ENCODE measurements around the gene TGFBRAP1. TPM values are rescaled to one million over a fixed set of nuclear protein-coding genes. Genes with fewer than 3 reads are reported as not detected.

Gene TGFBRAP1
- total RNA-seq, 4 donors from 2014 or later, result 21.0 to 38.7 (median 24.2) TPM

- intact Hi-C loops (cut with DNase I; ENCODE audit: low total_unique reads), result no loop called here
- no peak for DNase-seq
- no peaks in the 10 kb centered on the region for H3K27me3 ChIP-seq
- H3K9me3 ChIP-seq, result no peaks in the 10 kb centered on the region
- H3K4me1 ChIP-seq, result no peaks in the 10 kb centered on the region
- H3K27ac ChIP-seq, result no peak overlapping the region
- no peaks in the 10 kb centered on the region for H3K36me3 ChIP-seq
- H3K4me3 ChIP-seq, result no peak overlapping the region
- TF ChIP-seq, protein P1, sequence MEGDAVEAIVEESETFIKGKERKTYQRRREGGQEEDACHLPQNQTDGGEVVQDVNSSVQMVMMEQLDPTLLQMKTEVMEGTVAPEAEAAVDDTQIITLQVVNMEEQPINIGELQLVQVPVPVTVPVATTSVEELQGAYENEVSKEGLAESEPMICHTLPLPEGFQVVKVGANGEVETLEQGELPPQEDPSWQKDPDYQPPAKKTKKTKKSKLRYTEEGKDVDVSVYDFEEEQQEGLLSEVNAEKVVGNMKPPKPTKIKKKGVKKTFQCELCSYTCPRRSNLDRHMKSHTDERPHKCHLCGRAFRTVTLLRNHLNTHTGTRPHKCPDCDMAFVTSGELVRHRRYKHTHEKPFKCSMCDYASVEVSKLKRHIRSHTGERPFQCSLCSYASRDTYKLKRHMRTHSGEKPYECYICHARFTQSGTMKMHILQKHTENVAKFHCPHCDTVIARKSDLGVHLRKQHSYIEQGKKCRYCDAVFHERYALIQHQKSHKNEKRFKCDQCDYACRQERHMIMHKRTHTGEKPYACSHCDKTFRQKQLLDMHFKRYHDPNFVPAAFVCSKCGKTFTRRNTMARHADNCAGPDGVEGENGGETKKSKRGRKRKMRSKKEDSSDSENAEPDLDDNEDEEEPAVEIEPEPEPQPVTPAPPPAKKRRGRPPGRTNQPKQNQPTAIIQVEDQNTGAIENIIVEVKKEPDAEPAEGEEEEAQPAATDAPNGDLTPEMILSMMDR (IDR thresholded peaks at IDR 0.05), result no peak
- no peak for TF ChIP-seq POLR2A (IDR thresholded peaks at IDR 0.05)
Measured at GRCh38 chr2:105315314-105315713, 14.2 kb downstream of the TGFBRAP1 start.

DNA sequence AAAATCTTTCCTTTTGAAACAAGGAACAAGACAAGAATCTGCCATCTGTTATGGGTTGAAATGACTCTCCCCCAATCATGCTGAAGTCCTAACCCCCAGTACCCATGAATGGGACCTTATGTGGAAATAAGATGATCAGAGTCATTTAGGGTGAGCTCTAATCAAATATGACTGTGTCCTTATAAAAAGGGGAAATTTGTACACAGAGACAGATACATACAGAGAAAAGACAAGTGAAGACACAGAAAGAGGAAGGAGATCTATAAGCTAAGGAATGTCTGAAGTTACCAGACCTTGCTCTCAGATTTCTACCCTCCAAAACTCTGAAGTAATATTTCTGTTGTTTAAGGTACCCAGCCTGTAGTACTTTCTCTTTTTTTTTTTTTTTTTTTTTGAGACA lies 15.7 kb downstream of the TGFBRAP1 start:
- TF ChIP-seq POLR2A (IDR thresholded peaks at IDR 0.05), result no peak
- TF ChIP-seq, protein P1 (IDR thresholded peaks at IDR 0.05), result no peak
- H3K36me3 ChIP-seq, result no peaks in the 10 kb centered on the region
- no peaks in the 10 kb centered on the region for H3K4me1 ChIP-seq
- H3K27ac ChIP-seq, result no peak overlapping the region
- no peak for DNase-seq
- H3K27me3 ChIP-seq, result no peaks in the 10 kb centered on the region
- H3K4me3 ChIP-seq, result no peak overlapping the region
- intact Hi-C loops (cut with DNase I; ENCODE audit: low total_unique reads), result no loop called here
- no peaks in the 10 kb centered on the region for H3K9me3 ChIP-seq

GRCh38 chr2:105309147-105309545 lies 20.4 kb downstream of the TGFBRAP1 start:
- DNase-seq, result no peak
- H3K27me3 ChIP-seq, result no peaks in the 10 kb centered on the region
- no peak overlapping the region for H3K4me3 ChIP-seq
- TF ChIP-seq POLR2A (IDR thresholded peaks at IDR 0.05), result no peak
- TF ChIP-seq, protein P1 (IDR thresholded peaks at IDR 0.05), result no peak
- no peaks in the 10 kb centered on the region for H3K36me3 ChIP-seq
- no peaks in the 10 kb centered on the region for H3K4me1 ChIP-seq
- no peak overlapping the region for H3K27ac ChIP-seq
- no peaks in the 10 kb centered on the region for H3K9me3 ChIP-seq
- intact Hi-C loops (cut with DNase I; ENCODE audit: low total_unique reads), result no loop called here

DNA sequence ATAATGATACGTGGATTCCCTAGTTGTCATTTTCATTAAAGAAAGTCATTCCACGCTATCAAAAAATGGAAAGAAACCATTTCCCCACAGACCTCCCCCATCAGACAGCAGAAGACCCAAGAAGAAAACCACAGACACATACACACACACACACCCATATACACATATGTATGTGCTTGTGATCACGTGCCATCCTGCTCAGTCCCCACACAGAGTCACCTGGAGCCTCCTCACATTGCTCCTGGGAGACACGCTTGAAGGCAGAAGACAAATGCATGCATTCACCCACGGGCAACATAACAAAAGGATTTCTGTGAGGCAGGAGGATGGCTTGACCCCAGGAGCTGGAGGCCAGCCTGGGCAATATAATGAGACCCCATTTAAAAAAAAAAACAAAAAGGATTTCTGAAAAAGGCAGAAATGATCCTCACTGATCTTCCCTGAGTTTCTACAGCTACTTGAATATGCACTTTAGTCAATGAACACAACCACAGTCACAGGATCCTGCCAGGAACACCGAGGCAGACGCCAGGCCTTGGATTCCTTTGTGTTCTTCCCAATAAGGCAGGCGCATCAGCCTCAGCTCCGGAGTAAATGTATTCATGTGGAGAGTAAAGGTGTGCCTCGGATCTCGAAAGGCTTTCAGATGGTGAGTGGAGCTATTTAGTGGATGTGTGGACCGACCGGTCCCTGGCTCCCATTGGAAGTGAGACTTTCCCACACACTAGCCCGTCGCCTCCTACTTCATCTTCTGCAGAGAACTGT lies 21.0 kb downstream of the TGFBRAP1 start:
- Histone ChIP-seq H3K9me3 (no peaks in the 10 kb centered on the region), H3K27me3 (no peaks in the 10 kb centered on the region), H3K36me3 (no peaks in the 10 kb centered on the region), H3K4me3 (no peak overlapping the region), H3K4me1 (no peaks in the 10 kb centered on the region), H3K27ac (no peak overlapping the region)
- TF ChIP-seq POLR2A (IDR thresholded peaks at IDR 0.05), result no peak
- TF ChIP-seq, protein P1 (IDR thresholded peaks at IDR 0.05), result no peak
- DNase-seq, result no peak
- intact Hi-C loops (cut with DNase I; ENCODE audit: low total_unique reads), result no loop called here

- Histone ChIP-seq H3K36me3 (no peaks in the 10 kb centered on the region), H3K4me1 (no peaks in the 10 kb centered on the region), H3K27ac (no peak overlapping the region), H3K4me3 (no peak overlapping the region), H3K9me3 (no peaks in the 10 kb centered on the region), H3K27me3 (no peaks in the 10 kb centered on the region)
- intact Hi-C loops (cut with DNase I; ENCODE audit: low total_unique reads), result no loop called here
- DNase-seq, result no peak
- TF ChIP-seq, protein P1 (IDR thresholded peaks at IDR 0.05), result no peak
- no peak for TF ChIP-seq POLR2A (IDR thresholded peaks at IDR 0.05)
Measured at GRCh38 chr2:105307962-105308361, 21.6 kb downstream of the TGFBRAP1 start.

All from uterus (tissue), 4 donors.